ENCODE data around the gene FNDC11.
"Not testable (repeated sequence)": the region's sequence is repeated elsewhere in the genome, so short reads cannot be mapped to it uniquely, and the experiment has no call there.

Gene FNDC11

GRCh38 chr20:63601679-63602078, 47.7 kb downstream of the FNDC11 start:
- DNase-seq = not testable (repeated sequence)

GRCh38 chr20:63602321-63602720, 48.4 kb downstream of the FNDC11 start:
- DNase-seq = no peak

Data from DMS153 (cell line).